T-helper 22 cell (primary cell): ENCODE data around the gene UMOD.
"Not testable (repeated sequence)": the region's sequence is repeated elsewhere in the genome, so short reads cannot be mapped to it uniquely, and the experiment has no call there.

Source experiments
- DNase-seq: peaks from one replicate; pipeline ENCODE4 v3.0.0-alpha.2; 2020; ENCODE audit warnings: low read depth

The UMOD gene

DNA sequence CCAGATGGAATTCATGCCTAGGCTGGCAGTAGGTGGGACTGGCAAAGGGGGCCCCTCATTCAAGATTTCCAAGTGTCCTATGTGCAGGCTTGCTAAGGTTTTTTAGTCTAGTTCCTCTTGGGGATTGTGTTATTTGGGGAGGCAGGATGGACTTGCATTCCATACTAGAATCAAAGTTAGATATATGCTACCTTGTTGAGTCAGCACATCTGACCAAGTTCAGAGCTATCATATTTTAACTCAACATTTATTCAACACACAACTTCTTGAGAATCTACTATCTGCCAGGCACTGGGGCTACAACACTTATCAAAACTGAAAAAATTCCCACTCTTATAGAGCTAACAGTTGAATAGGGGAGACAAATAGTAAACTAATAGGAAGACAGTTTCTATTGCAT lies 31.9 kb downstream of the UMOD start:
- DNase-seq = no peak

DNA sequence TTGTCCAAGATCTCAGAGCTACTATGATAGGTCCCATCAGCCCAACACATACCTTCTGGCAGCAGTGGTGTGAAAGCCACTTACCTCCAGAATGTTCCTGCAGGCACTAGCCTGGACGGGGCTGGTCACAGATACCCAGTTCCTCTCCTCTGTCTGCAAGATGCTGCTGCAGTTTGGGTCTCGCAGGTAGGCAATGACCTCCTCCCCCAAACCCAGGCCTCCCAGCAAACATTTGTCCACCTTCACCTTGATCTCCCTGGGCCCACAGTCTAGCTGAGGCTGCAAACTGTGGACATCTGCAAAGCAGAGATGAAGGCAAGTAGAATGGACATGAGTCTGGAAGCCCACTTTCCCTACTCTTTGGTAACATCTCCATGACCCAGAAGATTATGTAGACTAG lies 32.3 kb downstream of the UMOD start:
- DNase-seq = no peak

DNA sequence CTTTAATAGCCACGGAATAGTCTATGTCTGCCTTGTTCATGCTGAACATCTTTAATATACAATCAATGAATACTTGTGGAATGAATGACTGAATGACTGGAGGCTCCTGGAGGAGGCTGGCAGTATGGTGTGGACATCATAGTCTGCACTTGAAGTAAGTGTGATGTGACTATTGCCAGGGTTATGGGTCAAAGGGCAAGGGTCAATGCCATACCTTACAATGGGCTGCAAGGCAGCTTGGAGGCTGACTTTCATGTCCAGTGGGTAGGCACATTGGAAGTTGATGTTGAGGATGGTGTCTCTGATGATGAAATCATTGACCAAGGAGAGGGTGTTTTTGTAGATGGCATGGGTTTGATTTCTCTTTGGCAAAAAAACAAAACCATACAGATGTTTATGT lies 33.1 kb downstream of the UMOD start:
- DNase-seq = no peak

DNA sequence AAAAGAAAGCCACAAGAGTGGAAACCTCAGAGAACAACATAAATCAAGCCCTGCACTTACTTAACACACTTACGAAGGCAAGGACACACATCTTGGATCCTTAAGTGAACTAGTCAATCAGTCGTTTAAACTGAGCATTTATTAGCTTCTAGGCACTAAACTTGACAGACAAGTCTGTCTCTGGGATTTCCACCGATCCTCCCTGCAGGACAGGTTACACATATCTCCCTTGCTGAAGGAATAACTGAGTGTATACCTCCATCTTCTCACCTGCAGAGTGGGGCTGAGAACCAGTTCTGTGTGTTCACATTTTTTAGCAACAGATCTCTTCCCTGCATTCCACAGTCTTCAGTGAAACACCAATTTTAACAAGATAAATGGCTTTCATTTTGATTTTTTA lies 34.1 kb downstream of the UMOD start:
- no peak for DNase-seq

DNA sequence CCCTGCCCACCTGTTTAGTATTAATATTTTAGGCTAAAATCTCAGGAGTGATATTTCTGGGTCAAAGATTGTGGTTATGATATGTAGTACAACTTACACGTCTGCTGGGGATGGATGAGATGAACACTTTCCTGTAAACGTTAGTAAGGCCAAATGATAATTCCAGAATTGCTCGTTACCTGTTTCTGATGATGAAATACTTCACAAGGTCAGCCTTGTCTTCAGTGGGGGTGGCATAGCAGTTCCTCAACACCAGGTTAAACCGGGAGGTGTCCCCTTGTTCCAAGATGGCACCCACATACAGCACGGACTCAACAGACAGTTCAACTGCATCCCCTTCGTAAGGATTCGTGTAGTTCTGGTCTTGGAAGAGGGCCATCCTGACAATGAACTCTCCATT lies 34.5 kb downstream of the UMOD start:
- DNase-seq = no peak

DNA sequence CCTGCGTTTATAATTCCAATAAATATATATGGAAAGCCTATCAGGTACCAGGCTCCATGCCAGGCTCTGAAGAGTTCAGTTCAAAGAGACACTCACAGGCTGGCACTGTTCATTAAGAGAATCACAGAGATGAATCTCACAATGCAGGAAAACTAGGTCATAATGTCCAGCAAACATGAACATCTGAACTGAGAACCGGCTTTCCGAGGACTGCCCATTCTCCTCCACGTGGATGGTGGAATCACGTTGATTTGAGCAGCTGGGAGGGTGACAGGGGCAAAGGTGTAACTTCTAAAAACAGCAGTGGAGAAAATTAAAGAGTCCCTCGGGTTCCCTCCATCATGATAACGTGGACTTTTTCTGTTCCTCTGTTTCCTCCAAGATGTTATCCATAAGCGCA lies 35.4 kb downstream of the UMOD start:
- DNase-seq = no peak

DNA sequence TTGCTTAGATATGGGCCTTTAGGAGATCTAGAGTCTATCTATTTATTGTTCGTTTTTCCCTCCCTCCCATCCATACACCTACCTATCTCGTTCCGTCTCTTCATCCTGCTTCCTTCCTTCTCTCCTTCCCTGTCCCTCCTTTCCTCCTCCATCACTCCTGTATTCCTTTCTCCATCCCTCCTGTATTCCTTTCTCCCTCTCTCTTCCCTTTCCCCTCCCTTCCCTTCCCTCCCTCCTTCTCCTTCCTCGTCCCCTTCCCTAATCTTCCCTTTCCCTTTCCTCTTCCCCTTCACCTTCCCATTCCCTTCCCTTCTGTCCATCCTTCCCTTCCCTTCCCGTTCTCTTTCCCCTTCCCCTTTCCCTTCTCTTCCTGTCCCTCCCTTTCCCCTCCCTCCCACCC lies 35.8 kb downstream of the UMOD start:
- no peak for DNase-seq

DNA sequence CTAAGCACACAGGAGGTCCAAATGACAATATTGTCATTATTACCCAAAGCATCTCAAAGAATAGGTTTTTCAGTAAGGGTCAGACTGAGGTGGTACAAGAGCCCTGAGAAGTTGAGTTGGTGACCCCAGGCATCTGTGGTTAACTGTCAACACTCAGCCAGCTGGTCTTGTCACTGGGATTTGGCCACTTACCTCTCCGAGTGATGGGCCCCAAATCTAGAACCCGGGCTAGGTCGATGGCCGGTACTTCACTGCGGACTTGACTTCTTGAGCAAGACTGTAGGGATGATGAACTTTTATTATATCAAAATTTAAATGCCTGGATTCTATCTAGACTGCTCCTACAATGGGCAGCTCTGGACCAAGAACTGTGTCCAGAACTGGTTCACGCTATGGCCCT lies 36.8 kb downstream of the UMOD start:
- no peak for DNase-seq

DNA sequence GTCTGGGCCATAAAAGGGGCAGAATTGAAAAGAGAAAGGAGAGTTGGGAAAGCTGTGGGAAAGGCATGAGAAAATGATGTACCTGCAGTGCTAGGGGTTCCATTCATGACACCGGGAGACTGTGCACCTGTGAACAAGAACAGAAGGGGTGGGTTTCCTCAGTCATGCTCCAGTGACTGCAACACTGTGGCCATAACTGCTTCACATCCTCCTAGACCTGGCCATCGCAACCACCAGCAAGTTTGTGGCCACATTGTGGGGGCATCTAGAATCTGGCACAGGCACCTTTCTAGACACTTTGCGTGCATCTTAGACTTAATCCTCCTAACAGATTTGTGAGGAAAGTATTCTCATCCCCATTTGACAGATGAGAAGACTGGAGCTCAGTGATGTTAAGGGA lies 37.9 kb downstream of the UMOD start:
- DNase-seq = no peak

DNA sequence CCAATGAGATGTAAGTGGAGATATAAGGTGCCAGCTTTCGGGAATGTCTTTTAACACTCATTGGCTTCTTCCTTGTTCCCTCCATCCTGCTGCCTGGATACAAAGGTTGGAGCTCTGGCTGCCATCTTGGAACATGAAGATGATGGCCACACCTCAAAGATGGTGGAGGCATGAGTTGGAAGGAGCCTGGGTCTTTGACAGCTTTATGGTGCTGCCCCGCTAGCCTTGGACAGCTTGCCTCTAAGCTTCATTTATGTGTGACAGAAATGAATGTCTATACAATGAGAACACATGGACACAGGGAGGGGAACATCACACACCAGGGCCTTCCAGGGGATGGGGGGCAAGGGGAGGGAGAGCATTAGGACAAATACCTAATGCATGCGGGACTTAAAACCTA lies 38.8 kb downstream of the UMOD start:
- DNase-seq = no peak

DNA sequence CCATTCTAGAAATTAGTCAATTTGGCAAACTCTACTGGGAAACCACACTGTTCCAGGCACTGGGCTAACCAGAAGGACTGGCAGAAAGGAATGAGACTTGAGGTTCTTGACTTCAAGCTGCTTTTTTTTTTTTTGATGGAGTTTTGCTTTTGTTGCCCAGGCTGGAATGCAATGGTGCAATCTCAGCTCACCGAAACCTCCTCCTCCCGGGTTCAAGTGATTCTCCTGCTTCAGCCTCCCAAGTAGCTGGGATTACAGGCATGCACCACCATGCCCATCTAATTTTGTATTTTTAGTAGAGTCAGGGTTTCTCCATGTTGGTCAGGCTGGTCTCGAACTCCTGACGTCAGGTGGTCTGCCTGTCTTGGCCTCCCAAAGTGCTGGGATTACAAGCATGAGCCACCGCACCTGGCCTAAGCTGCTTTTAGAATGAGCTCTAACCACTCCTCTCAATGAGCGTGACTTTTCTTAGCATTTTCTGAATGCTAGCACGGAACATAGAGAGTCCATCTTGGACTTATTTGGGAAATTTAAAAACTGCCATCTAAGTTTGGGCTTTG lies 39.9 kb downstream of the UMOD start:
- not testable (repeated sequence) for DNase-seq

DNA sequence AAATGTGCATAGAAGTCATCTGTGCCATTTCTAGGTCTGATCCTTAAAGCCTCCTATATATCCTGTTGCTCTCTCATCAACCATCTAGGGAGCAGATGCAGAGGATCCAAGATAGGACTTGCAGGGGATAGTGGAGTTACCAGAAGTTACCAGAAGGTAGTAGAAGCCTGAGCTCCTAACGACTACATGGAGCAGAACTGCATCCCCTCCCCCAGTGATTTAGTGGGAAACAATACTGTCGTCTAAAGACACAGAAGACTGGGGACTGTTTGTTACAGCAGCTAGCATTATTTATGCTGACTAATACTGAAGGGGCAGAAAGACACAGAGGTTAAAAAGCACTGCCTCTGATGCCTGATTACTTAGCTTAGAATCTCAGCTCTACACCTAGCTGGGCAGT lies 41.0 kb downstream of the UMOD start:
- DNase-seq = no peak

DNA sequence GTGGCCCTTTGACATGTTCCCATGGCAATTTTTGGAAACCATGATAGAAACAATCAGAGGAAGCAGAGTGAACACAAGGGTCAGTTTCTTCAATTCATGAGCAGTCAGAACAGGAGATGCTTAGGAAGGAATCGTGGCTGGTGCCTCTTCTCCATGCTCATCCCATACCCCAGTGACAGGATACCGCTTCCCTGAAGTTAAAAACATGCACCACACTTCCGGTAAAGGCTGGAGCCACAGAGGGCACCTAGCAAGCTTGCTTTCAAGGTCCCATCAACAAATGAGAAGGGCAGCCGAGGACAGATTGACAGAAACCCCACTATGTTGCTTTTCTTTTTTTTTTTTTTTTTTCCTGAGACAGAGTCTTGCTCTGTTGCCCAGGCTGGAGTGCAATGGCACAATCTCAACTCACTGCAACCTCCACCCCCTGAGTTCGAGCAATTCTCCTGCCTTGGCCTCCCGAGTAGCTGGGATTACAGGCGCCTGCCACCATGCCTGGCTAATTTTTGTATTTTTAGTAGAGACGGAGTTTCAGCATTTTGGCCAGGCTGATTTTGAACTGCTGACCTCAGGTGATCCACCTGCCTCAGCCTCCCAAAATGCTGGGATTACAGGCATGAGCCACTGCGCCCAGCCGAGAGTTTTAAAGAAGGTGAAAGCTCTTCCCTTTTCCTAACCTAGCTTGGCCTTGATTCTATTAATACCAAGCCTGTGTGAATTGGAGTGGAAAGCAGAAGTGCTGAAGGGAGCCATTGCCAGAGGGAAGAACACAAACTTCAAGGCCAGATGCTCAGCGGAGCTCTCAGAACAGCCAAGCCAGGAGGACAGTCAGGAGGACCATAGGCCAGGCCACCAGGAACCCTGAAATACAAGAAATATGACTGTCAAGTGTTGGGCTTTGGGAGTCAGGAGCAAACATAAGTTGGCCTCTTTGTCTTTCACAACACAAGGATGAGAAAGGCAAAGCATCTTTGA lies 41.8 kb downstream of the UMOD start:
- no peak for DNase-seq

DNA sequence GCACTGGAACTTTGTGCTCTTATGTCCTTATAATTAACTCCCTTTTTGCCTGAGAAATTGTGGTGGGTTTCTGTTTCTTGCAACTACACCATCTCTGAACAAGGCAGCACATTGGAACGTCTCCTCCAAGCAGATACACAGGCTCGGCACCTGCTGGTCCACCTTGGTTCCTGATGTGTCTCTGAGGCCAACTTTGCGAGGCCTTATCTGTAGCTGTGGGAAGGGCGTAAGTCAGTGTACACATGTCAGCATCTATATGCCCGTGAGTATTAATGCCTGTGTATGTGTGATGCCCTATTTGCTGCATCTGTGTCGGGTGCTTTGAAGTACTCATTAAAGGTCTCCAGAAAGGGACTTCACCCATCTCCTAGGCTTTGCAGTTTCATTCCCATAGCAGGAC lies 42.7 kb downstream of the UMOD start:
- DNase-seq = no peak

DNA sequence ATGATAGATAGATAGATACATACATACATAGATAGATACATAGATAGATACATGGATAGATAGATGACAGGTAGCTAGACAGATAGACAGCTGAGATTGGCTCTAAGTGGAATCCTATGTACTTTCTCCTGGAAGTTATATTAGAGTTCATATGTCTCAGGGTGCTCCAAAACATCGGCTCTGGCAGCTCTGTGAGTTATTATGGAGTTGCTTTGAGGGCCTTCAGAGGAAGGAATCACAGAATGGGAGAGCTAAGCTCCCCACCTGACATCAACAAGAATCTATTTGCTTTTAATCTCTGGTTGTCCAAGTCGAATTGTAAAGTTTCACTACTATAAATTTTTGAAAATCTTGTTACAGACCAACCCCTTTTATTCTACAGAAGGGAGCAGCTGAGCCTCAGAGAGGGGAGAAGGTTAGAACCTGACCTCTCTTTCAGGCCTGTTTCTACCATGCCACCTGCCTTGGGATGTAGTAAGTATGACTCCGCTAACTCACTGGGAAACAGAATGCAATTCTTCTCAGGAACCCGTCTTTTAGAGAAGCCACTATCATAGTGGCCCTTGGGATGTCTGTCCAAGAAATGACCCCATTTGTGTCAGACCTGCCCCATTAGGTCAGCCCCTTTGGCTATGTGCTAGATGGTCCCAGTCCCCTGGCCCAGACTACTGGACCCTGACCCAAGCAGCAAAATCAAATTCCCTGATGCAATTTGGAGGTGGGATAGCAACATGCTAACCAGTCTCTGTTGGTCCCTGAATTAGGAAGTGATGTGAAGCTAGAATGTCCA lies 43.5 kb downstream of the UMOD start:
- no peak for DNase-seq

DNA sequence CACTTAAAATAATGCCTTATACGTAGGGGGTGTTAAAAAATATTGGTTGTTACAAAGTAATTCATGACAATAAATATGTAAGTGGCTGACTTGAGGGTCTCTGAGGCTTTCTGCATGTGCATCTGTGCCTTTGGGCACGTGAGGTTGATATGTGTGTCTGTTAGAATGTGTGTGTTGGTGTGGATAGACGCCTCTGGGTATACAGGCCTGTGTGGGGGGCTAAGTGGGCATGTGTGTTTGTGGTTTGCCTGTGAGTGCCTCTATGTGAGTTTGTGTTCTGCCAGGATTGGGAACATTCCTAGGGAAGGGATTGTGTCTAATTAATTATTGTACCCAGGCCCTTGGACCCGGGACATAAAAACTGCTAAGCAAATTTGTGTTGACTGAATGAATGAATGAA lies 44.2 kb downstream of the UMOD start:
- DNase-seq = no peak

DNA sequence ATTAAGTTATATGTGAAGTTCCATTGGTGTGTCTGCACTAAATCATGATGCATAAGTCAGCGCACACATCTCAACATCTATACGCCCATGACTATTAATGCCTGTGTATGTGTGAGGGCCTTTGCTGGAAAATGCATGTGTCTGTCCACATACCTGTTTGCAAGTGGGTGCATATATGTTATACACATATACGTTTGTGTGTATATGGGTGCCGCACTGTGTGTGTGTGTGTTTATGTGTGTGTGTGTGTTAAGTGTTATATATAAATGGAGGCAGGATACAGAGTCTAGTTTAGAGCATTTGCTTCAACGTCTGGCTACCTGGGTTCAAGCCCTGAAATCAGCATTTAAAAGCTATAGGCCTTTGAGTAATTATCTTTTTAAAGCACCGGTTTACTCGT lies 44.7 kb downstream of the UMOD start:
- DNase-seq = no peak

DNA sequence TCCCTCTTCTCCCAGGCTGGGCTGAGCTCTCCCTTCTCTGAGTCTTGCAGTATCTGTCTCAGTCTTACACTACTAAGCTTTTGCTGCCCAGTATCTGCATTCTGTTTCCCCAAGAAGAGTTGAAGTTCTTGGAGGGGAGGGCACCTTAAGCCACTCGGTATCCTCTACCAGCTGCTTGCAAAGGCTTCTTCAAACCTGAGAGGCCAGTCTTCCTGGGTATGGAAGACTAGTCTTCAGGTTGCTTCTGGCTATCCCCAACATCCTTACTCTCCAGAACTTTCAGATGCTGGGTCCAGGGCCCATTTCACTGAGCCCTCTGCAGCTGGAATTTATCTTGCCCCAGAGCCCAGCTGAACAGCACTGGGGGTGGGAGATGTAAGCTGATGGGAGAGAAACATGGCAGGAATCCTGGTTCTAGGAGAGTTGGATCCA lies 45.3 kb downstream of the UMOD start:
- no peak for DNase-seq

DNA sequence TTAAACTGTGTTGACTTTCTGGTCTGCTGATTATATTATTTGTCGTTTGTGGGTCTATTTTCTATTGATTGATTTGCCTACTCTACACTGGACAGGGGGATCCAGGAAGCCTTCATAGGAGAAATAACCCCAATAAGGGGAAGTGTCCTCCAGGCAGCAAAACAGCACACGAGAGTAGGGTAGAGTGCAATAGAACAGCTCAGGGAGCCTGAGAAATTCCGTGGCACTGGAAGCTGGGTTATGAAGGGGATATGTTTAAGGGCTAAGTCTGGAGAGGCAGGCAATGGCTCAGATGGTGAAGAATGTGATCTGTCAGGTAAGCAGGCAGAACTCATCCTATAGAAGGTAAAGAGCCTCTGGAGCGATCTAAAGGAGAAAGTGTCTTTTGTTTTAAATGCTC lies 46.1 kb downstream of the UMOD start:
- no peak for DNase-seq

DNA sequence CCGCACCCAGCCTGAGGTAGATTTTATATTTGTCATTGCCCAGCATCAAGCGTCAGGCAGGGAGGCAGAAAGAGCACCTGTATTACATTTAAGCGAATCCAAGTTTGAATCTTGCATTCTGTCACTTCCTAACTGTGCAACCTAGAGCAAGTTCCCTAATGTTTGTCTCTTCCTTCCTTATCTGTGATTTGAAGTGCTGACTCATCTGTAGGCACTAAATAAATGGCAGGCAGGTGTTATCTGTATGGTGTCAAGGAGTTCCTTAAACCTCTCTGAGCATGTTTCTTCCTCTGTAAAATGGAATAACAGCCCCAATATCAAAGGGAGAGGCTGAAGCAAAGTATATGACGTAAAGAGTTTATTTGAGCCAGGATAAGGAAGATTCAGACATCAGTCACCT lies 49.5 kb downstream of the UMOD start:
- no peak for DNase-seq

DNA sequence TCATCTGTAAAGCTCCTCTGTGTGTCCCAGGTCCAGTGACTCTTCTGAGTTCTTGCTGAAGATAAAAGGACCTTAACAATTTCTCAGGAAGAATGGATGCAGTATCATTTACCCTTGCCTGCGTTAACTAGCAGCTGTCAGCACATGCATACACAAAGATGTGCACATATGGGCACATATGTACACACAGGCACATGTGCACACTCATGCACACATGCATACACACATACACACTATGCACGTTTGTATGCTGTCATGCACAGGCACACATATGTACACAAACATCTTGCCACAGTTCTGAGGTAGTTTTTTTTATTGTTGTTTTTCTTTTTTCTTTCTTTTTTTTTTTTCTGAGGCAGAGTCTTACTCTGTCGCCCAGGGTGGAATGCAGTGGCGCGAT lies 50.1 kb downstream of the UMOD start:
- no peak for DNase-seq

DNA sequence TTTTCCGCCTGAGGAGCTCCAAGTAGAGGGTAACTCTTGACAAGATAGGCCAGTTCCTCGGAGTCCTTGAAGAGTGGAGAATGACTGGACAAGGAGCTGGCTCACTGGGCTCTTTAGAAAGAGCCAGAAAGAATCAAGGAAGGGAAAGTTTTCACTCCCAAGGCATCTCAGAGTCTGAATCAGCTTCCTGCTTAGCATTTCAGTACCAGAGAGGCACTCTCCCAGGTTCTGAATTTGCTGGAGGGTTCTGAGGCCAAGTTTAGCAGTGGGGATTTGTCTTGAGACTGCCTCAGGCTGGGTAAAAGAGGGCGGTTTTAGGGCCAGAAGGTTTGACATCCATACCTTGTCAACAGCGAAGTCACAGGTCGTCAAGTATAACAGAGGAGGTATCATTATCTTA lies 50.7 kb downstream of the UMOD start:
- DNase-seq = no peak
